ENCODE data around the gene SMAD3.
A peak's percentile ranks its signal among the peaks of the same experiment; 100 is the strongest.

SMAD3 gene

GRCh38 chr15:67176195-67176971 is 111.0 kb downstream of the SMAD3 start:
- DNase-seq, result no peak
- TF ChIP-seq POLR2A (IDR thresholded peaks at IDR 0.05; ENCODE audit: low read length) (no peak), GATA1 (IDR thresholded peaks at IDR 0.05; ENCODE audit: low read depth, low read length) (no peak)

DNA sequence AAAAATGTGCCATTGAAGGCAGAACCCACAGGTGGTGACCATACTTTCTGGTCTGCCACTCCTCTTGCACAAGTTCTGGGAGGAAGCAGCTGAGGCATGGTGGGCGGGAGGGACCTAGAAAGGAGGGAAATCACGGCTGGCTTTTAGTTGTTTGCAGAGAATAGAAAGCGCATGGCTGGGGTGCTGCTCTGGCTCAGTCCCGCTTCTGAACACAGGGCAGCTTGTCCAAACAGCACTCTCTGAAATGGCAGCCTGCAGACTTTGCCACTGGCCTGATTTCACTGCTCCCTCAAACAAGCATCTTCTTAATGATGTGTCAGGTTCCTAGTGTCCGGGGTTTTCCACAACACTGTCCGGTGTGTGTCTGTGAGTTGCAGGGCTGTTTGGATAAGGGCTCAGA is 112.3 kb downstream of the SMAD3 start:
- DNase-seq, result no peak
- no peak for TF ChIP-seq GATA1 (IDR thresholded peaks at IDR 0.05; ENCODE audit: low read depth, low read length)
- no peak for TF ChIP-seq POLR2A (IDR thresholded peaks at IDR 0.05; ENCODE audit: low read length)

DNA sequence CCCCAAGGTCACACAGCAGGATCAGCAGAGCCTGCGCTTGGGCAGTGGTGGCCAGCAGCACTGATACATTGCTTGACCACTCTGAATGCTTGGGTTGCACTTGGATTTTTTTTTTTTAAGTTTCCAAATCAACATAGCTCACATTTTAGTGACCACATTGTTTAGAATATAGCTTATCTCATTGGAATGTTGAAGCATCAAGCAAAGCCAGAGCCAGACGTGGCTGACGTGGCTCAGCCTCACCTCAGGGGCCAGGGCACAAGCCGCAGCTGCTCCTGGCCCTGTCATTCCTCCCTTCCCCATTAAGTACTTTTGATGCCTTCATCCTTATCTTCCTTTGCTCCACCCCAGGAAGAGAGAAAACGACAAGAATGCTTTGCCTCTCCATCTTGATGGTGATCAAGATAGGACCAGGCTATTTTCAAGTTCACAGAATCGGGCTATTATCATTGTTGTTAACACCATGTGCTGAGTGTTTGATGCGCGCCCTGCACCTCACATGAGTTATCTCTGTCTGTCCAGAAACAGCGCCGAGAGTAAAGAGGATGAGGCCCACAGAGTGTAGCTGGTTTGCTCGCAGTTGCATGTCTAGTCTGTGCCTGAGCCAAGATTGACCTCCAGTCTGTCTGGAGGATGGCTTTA is 113.3 kb downstream of the SMAD3 start:
- no peak for TF ChIP-seq GATA1 (IDR thresholded peaks at IDR 0.05; ENCODE audit: low read depth, low read length)
- TF ChIP-seq POLR2A (IDR thresholded peaks at IDR 0.05; ENCODE audit: low read length), result no peak
- DNase-seq, result peak; percentile 40 to 77

- TF ChIP-seq GATA1 (IDR thresholded peaks at IDR 0.05; ENCODE audit: low read depth, low read length) (no peak), POLR2A (IDR thresholded peaks at IDR 0.05; ENCODE audit: low read length) (no peak)
- peak in 1 of 2 experiments; percentile 32 for DNase-seq
Observed at GRCh38 chr15:67179411-67179995, 114.1 kb downstream of the SMAD3 start.

GRCh38 chr15:67180035-67180434 is 114.6 kb downstream of the SMAD3 start:
- no peak for TF ChIP-seq GATA1 (IDR thresholded peaks at IDR 0.05; ENCODE audit: low read depth, low read length)
- no peak for DNase-seq

- TF ChIP-seq POLR2A (IDR thresholded peaks at IDR 0.05; ENCODE audit: low read length), result no peak
- no peak for TF ChIP-seq GATA1 (IDR thresholded peaks at IDR 0.05; ENCODE audit: low read depth, low read length)
- DNase-seq, result no peak
Observed at GRCh38 chr15:67180514-67181191, 115.3 kb downstream of the SMAD3 start.

- DNase-seq, result peak in 1 of 2 experiments; percentile 4
- TF ChIP-seq GATA1 (IDR thresholded peaks at IDR 0.05; ENCODE audit: low read depth, low read length) (no peak), POLR2A (IDR thresholded peaks at IDR 0.05; ENCODE audit: low read length) (no peak)
Observed at GRCh38 chr15:67181221-67181639, 115.8 kb downstream of the SMAD3 start.

DNA sequence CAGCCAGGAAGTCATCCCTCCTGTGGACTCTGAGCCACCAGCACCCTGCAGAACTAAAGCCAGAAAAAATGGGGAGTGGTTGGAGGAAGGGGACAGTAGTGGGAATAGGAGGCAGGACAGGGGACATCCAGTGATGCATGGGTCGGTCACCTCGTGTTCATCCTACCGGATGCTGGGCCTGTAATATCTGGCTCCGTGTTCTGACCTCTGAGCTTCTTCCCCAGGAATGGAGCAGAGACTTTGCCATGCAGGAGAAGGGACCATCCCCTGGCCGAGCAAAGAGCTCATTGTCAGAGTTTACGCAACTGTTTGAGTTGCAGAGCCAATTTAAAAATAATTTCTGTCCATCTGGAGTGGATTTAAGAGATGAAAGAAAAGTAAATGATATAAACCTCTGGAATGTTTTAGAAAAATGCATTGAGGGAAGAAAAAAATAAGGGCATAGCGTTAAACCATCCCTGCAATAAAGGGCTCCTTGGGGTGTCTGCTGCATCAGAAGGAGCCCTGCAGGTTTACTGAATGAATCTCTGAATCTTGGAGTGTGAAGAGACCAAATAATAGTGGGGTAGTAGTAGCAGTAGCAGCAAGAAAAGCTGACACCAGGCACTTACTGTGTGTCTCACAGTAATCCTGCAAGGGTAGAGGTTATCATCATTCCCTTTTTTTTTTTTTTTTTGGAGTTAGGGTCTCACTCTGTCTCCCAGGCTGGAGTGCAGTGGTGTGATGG is 118.2 kb downstream of the SMAD3 start:
- TF ChIP-seq POLR2A (IDR thresholded peaks at IDR 0.05; ENCODE audit: low read length), result no peak
- no peak for TF ChIP-seq GATA1 (IDR thresholded peaks at IDR 0.05; ENCODE audit: low read depth, low read length)
- DNase-seq, result no peak

DNA sequence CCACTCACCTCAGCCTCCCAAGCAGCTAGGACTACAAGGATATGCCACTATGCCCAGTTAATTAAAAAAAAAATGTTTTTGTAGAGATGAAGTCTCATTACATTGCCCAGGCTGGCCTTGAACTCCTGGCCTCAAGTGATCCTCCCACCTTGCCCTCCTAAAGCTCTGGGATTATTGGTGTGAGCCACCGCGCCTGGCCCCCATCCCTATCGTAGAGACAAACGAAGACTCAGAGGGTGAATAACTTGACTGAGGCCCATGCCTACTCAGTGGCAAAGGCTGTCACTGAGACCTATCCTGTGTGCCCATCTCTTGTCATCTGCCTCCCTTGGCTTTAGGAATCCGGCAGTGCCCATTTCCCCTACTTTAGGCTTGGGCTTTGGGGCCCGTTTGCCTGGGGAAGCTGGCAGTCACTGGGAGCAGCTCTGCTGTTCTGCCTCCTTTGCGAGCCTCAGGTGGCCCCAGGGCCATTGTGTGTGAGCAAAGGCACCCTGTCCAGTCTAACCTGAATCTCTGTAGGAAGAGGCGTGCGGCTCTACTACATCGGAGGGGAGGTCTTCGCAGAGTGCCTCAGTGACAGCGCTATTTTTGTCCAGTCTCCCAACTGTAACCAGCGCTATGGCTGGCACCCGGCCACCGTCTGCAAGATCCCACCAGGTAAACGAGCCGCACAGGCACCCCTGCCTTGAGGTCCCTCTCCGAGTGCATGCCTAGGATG is 119.0 kb downstream of the SMAD3 start:
- no peak for TF ChIP-seq GATA1 (IDR thresholded peaks at IDR 0.05; ENCODE audit: low read depth, low read length)
- no peak for TF ChIP-seq POLR2A (IDR thresholded peaks at IDR 0.05; ENCODE audit: low read length)
- no peak for DNase-seq

- no peak for DNase-seq
- no peak for TF ChIP-seq POLR2A (IDR thresholded peaks at IDR 0.05; ENCODE audit: low read length)
- TF ChIP-seq GATA1 (IDR thresholded peaks at IDR 0.05; ENCODE audit: low read depth, low read length), result no peak
Observed at GRCh38 chr15:67185051-67185450, 119.6 kb downstream of the SMAD3 start.

DNA sequence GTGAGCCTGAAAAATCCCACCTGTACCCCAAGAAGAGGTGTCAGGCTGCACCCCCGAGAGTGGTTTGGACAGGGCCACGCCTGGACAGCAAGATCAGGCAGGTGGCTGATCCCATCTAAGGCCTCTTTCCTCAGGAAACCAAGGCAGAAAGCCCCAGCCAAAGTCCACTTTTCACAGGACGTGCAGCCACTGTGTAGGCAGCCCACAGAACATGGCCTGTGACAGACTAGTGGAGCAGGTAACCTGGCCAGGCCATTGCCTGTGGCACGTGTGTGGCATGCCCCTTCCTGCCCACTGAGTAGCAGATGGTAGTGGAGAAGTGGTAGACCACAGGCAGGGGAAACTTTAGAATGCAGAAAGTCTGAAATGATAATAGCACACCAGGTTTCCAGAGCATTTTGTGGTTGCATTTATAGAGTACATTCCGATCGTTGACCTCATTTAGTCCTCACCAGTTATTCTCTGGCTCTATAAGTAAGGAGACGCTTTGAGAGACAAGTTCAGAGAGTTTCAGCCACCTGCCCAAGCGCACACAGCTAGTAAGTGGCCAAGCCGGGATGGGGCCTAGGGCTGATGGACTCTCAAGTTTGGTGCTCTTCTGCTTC is 120.3 kb downstream of the SMAD3 start:
- TF ChIP-seq GATA1 (IDR thresholded peaks at IDR 0.05; ENCODE audit: low read depth, low read length), result no peak
- no peak for DNase-seq

- DNase-seq, result no peak
- TF ChIP-seq GATA1 (IDR thresholded peaks at IDR 0.05; ENCODE audit: low read depth, low read length), result no peak
- TF ChIP-seq POLR2A (IDR thresholded peaks at IDR 0.05; ENCODE audit: low read length), result no peak
Observed at GRCh38 chr15:67186226-67186649, 120.8 kb downstream of the SMAD3 start.

- no peak for TF ChIP-seq POLR2A (IDR thresholded peaks at IDR 0.05; ENCODE audit: low read length)
- no peak for TF ChIP-seq GATA1 (IDR thresholded peaks at IDR 0.05; ENCODE audit: low read depth, low read length)
- no peak for DNase-seq
Observed at GRCh38 chr15:67186688-67187087, 121.3 kb downstream of the SMAD3 start.

Data from erythroblast (primary cell).